Measurements from ENCODE around the gene YARS1. TPM values are rescaled to one million over a fixed set of nuclear protein-coding genes. Genes with fewer than 3 reads are reported as not detected.

Gene YARS1
- total RNA-seq, 1 experiment from 2014 or later, result 180 TPM

DNA sequence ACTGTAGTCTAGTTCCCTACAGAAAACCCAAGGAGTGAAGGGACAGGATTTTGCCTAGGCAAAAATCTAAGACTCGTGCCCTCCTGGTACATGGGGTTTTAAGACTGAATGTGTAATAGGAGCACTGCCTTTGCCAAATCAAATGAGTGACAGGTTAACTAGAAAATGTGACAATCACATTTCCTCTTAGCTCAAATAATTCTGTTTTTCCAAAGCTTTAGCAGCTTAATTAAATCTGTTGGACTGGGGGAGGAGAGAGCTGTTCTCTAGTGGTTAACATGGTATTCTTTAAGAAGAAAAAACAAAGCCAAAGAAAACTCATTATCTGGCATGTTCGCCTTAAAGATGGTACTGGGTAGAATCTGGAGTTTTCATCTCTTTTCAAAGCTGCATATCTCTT, 41.0 kb upstream of the YARS1 start:
- BruUV-seq (replicated peaks), result no TSS peak
- H3K79me2 ChIP-seq (ENCODE audit: low read depth), result no peaks in the 10 kb centered on the region
- intact Hi-C loops (cut with micrococcal nuclease; ENCODE audit: unreplicated experiment), result no loop called here
- no peaks in the 10 kb centered on the region for H4K20me1 ChIP-seq (ENCODE audit: insufficient read depth)
- no peak overlapping the region for H3K27ac ChIP-seq
- H3F3A ChIP-seq (ENCODE audit: insufficient read depth, low read depth), result peaks cover 4% of the 10 kb centered on the region
- CTCF ChIA-PET, result no interaction called here
- no peaks in the 10 kb centered on the region for H3K9me3 ChIP-seq (ENCODE audit: insufficient read depth, low read depth)
- no peak overlapping the region for H3K4me3 ChIP-seq
- H3K4me2 ChIP-seq, result no peak overlapping the region
- no peak for DNase-seq
- H3K27me3 ChIP-seq (ENCODE audit: insufficient read depth, low read depth), result no peaks in the 10 kb centered on the region
- TF ChIP-seq, protein P1, sequence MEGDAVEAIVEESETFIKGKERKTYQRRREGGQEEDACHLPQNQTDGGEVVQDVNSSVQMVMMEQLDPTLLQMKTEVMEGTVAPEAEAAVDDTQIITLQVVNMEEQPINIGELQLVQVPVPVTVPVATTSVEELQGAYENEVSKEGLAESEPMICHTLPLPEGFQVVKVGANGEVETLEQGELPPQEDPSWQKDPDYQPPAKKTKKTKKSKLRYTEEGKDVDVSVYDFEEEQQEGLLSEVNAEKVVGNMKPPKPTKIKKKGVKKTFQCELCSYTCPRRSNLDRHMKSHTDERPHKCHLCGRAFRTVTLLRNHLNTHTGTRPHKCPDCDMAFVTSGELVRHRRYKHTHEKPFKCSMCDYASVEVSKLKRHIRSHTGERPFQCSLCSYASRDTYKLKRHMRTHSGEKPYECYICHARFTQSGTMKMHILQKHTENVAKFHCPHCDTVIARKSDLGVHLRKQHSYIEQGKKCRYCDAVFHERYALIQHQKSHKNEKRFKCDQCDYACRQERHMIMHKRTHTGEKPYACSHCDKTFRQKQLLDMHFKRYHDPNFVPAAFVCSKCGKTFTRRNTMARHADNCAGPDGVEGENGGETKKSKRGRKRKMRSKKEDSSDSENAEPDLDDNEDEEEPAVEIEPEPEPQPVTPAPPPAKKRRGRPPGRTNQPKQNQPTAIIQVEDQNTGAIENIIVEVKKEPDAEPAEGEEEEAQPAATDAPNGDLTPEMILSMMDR (conservative IDR thresholded peaks at IDR 0.05), result no peak
- TF ChIP-seq EZH2 (IDR thresholded peaks at IDR 0.05; ENCODE audit: low read depth), result no peak
- POLR2A ChIA-PET (ENCODE audit: unreplicated experiment), result no interaction called here
- peaks cover 14% of the 10 kb centered on the region for H3K36me3 ChIP-seq (ENCODE audit: low read depth)
- no peaks in the 10 kb centered on the region for H3K4me1 ChIP-seq (replicated peaks; ENCODE audit: insufficient read depth)
- H3K9me2 ChIP-seq (ENCODE audit: insufficient read depth), result no peaks in the 10 kb centered on the region
- H2AFZ ChIP-seq, result no peak overlapping the region

DNA sequence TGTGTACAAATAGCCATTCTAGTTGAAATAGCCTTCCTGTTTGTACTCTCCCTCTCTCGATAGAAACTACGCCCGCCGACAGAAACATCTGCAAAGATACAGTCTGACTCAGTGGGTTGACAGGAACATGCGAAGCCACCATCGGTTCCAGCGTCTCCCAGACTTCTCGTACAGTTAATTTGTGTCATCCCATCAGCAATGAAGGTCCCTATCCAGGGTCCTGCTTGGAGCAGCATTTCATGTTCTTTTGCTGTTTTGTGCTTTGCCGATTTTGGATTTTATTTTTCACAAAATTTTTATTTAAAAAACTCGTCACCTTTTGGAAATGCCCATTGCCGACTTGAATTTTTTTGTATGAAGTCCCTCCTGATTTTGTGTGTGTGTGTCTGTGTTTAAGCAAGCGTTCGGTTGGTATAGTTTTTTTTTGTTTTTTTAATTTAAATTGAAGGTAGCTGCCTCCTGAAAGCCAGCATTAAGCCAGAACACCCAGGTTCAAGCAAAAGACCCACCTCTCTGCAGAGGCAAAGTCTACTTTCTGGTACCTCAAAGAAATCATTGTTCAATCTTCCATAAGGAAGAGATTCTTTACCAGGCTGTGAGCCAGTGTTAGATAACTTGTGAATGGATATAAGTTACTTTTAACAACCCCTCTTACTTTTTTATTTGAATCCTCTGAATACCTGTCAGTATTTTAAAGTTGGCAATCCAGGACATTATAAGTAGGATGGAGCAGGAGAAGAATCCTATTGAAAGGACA, 38.9 kb upstream of the YARS1 start:
- Histone ChIP-seq H3K9me2 (ENCODE audit: insufficient read depth) (no peaks in the 10 kb centered on the region), H3K4me3 (no peak overlapping the region), H4K20me1 (ENCODE audit: insufficient read depth) (no peaks in the 10 kb centered on the region), H3K27ac (no peak overlapping the region), H3K36me3 (ENCODE audit: low read depth) (peaks cover 23% of the 10 kb centered on the region), H3K9me3 (ENCODE audit: insufficient read depth, low read depth) (no peaks in the 10 kb centered on the region), H3F3A (ENCODE audit: insufficient read depth, low read depth) (peaks cover 4% of the 10 kb centered on the region; the same call in 1 of the 2 replicates), H3K4me2 (no peak overlapping the region), H3K27me3 (ENCODE audit: insufficient read depth, low read depth) (no peaks in the 10 kb centered on the region), H3K79me2 (ENCODE audit: low read depth) (no peaks in the 10 kb centered on the region), H3K4me1 (replicated peaks; ENCODE audit: insufficient read depth) (no peaks in the 10 kb centered on the region), H2AFZ (no peak overlapping the region)
- POLR2A ChIA-PET (ENCODE audit: unreplicated experiment), result no interaction called here
- intact Hi-C loops (cut with micrococcal nuclease; ENCODE audit: unreplicated experiment), result no loop called here
- BruUV-seq (replicated peaks), result no TSS peak
- no peak for TF ChIP-seq EZH2 (IDR thresholded peaks at IDR 0.05; ENCODE audit: low read depth)
- TF ChIP-seq, protein P1 (conservative IDR thresholded peaks at IDR 0.05), result no peak
- no peak for DNase-seq
- CTCF ChIA-PET, result no interaction called here

DNA sequence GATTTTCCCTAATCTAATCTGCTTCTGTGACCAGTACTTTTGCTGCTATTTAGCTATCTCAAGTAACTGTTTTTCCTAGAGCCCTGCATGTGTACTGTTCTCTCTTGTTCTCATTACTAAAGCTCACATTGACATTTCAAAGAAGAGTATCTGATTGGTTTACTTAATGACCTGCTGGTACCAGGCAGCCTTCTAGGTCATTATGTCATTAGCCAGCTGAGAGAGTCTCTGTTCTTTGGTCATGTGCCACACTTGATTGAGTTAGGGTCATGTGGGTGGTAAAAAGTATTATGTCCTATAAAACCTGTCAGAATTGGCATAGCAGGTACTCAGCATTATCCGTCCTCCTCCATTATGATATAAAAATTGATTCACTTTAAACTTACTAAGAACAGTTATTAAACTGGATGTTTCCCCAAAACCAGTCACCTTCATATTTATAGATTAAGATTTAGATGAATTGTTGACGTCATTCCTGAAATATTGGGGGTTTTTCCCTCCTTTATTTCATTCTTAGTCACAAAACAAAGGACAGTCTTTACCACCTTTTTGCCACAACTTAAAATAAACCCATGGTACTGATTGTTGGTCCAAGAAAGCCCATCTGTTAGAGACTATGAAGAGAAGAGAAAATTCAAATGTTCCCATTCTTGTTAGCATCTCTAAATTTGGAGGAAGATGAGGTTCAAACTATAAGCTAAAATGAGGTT, 31.4 kb upstream of the YARS1 start:
- POLR2A ChIA-PET (ENCODE audit: unreplicated experiment), result no interaction called here
- H3K36me3 ChIP-seq (ENCODE audit: low read depth), result peaks cover 22% of the 10 kb centered on the region
- no peaks in the 10 kb centered on the region for H3K79me2 ChIP-seq (ENCODE audit: low read depth)
- TF ChIP-seq EZH2 (IDR thresholded peaks at IDR 0.05; ENCODE audit: low read depth), result no peak
- TF ChIP-seq, protein P1 (conservative IDR thresholded peaks at IDR 0.05), result no peak
- DNase-seq, result no peak
- no peak overlapping the region for H3K4me3 ChIP-seq
- CTCF ChIA-PET, result no interaction called here
- H3K4me1 ChIP-seq (replicated peaks; ENCODE audit: insufficient read depth), result no peaks in the 10 kb centered on the region
- H2AFZ ChIP-seq, result no peak overlapping the region
- H4K20me1 ChIP-seq (ENCODE audit: insufficient read depth), result 0 out of 2 replicates have a peak, but pooled peaks cover 6% of the 10 kb centered on the region
- no peak overlapping the region for H3K27ac ChIP-seq
- no peaks in the 10 kb centered on the region for H3K27me3 ChIP-seq (ENCODE audit: insufficient read depth, low read depth)
- H3F3A ChIP-seq (ENCODE audit: insufficient read depth, low read depth), result peaks cover 6% of the 10 kb centered on the region
- H3K9me2 ChIP-seq (ENCODE audit: insufficient read depth), result no peaks in the 10 kb centered on the region
- H3K4me2 ChIP-seq, result no peak overlapping the region
- no TSS peak for BruUV-seq (replicated peaks)
- no peaks in the 10 kb centered on the region for H3K9me3 ChIP-seq (ENCODE audit: insufficient read depth, low read depth)
- intact Hi-C loops (cut with micrococcal nuclease; ENCODE audit: unreplicated experiment), result no loop called here

All from PC-9 (cell line).